ENCODE data around the gene SQSTM1.

SQSTM1 gene

GRCh38 chr5:179795049-179795862 lies 25.4 kb upstream of the SQSTM1 start:
- H3K9ac ChIP-seq (ENCODE audit: low read length), result peak overlapping the region; percentile 66
- H3K27ac ChIP-seq (ENCODE audit: low read depth, low read length), result no peak overlapping the region
- H3K27me3 ChIP-seq (ENCODE audit: low read length), result no peaks in the 10 kb centered on the region
- no peaks in the 10 kb centered on the region for H3F3A ChIP-seq (ENCODE audit: insufficient read depth)
- no peak for TF ChIP-seq EZH2phosphoT487 (conservative IDR thresholded peaks at IDR 0.05; ENCODE audit: low read length)
- TF ChIP-seq CTCF (IDR thresholded peaks at IDR 0.05; ENCODE audit: insufficient read depth, low read length, poor library complexity, severe bottlenecking), result no peak
- peak overlapping the region; percentile 55 for H3K4me3 ChIP-seq (ENCODE audit: insufficient read depth, low read length, poor library complexity, severe bottlenecking)
- H2AFZ ChIP-seq (ENCODE audit: low read depth, low read length, severe bottlenecking), result peak overlapping the region; percentile 82
- no peaks in the 10 kb centered on the region for H3K9me2 ChIP-seq (replicated peaks; ENCODE audit: insufficient read depth, low read length)
- peak overlapping the region; percentile 76 for H3K4me2 ChIP-seq (ENCODE audit: low read depth, low read length, poor library complexity, severe bottlenecking)
- H4K20me1 ChIP-seq (ENCODE audit: low read depth, low read length), result no peaks in the 10 kb centered on the region
- no peaks in the 10 kb centered on the region for H3K36me3 ChIP-seq (ENCODE audit: low read length)
- H3K9me3 ChIP-seq (ENCODE audit: insufficient read depth, low read length), result no peaks in the 10 kb centered on the region
- H3K79me2 ChIP-seq (ENCODE audit: insufficient read depth, low read length), result no peaks in the 10 kb centered on the region

GRCh38 chr5:179795863-179796833 lies 24.6 kb upstream of the SQSTM1 start:
- TF ChIP-seq CTCF (IDR thresholded peaks at IDR 0.05; ENCODE audit: insufficient read depth, low read length, poor library complexity, severe bottlenecking), result peak; percentile 65
- TF ChIP-seq EZH2phosphoT487 (conservative IDR thresholded peaks at IDR 0.05; ENCODE audit: low read length), result no peak
- no peaks in the 10 kb centered on the region for H3K9me2 ChIP-seq (replicated peaks; ENCODE audit: insufficient read depth, low read length)
- H3K4me3 ChIP-seq (ENCODE audit: insufficient read depth, low read length, poor library complexity, severe bottlenecking), result peak overlapping the region; percentile 55
- H3K9me3 ChIP-seq (ENCODE audit: insufficient read depth, low read length), result no peaks in the 10 kb centered on the region
- H4K20me1 ChIP-seq (ENCODE audit: low read depth, low read length), result no peaks in the 10 kb centered on the region
- H3K9ac ChIP-seq (ENCODE audit: low read length), result peak overlapping the region; percentile 66
- H3K4me2 ChIP-seq (ENCODE audit: low read depth, low read length, poor library complexity, severe bottlenecking), result peak overlapping the region; percentile 76
- no peak overlapping the region for H3K27ac ChIP-seq (ENCODE audit: low read depth, low read length)
- no peaks in the 10 kb centered on the region for H3K27me3 ChIP-seq (ENCODE audit: low read length)
- H3K79me2 ChIP-seq (ENCODE audit: insufficient read depth, low read length), result no peaks in the 10 kb centered on the region
- no peaks in the 10 kb centered on the region for H3K36me3 ChIP-seq (ENCODE audit: low read length)
- no peaks in the 10 kb centered on the region for H3F3A ChIP-seq (ENCODE audit: insufficient read depth)
- peak overlapping the region; percentile 82 for H2AFZ ChIP-seq (ENCODE audit: low read depth, low read length, severe bottlenecking)

- Histone ChIP-seq H3K27me3 (ENCODE audit: low read length) (no peaks in the 10 kb centered on the region), H3K9me3 (ENCODE audit: insufficient read depth, low read length) (no peaks in the 10 kb centered on the region), H3K4me3 (ENCODE audit: insufficient read depth, low read length, poor library complexity, severe bottlenecking) (peak overlapping the region; percentile 55), H2AFZ (ENCODE audit: low read depth, low read length, severe bottlenecking) (peak overlapping the region; percentile 82), H3K79me2 (ENCODE audit: insufficient read depth, low read length) (no peaks in the 10 kb centered on the region), H3F3A (ENCODE audit: insufficient read depth) (no peaks in the 10 kb centered on the region), H3K9me2 (replicated peaks; ENCODE audit: insufficient read depth, low read length) (no peaks in the 10 kb centered on the region), H3K36me3 (ENCODE audit: low read length) (no peaks in the 10 kb centered on the region), H3K4me2 (ENCODE audit: low read depth, low read length, poor library complexity, severe bottlenecking) (peak overlapping the region; percentile 76), H3K9ac (ENCODE audit: low read length) (peak overlapping the region; percentile 66), H3K27ac (ENCODE audit: low read depth, low read length) (no peak overlapping the region), H4K20me1 (ENCODE audit: low read depth, low read length) (no peaks in the 10 kb centered on the region)
- TF ChIP-seq EZH2phosphoT487 (conservative IDR thresholded peaks at IDR 0.05; ENCODE audit: low read length) (no peak), CTCF (IDR thresholded peaks at IDR 0.05; ENCODE audit: insufficient read depth, low read length, poor library complexity, severe bottlenecking) (no peak)
Observed at GRCh38 chr5:179796877-179797608, 23.7 kb upstream of the SQSTM1 start.
